GM21423 (cell line): ENCODE measurements around the gene SRSF4.
A peak's percentile ranks its signal among the peaks of the same experiment; 100 is the strongest.

Experiments
- ATAC-seq: cut with Tn5 transposase; IDR thresholded peaks from one replicate; pipeline ENCODE4 v1.9.1; 2021; ENCODE audit warnings: mild to moderate bottlenecking, moderate library complexity; ENCODE audit not compliant: unreplicated experiment

SRSF4 gene

GRCh38 chr1:29201595-29202051 is 19.9 kb upstream of the SRSF4 start:
- ATAC-seq = no peak

DNA sequence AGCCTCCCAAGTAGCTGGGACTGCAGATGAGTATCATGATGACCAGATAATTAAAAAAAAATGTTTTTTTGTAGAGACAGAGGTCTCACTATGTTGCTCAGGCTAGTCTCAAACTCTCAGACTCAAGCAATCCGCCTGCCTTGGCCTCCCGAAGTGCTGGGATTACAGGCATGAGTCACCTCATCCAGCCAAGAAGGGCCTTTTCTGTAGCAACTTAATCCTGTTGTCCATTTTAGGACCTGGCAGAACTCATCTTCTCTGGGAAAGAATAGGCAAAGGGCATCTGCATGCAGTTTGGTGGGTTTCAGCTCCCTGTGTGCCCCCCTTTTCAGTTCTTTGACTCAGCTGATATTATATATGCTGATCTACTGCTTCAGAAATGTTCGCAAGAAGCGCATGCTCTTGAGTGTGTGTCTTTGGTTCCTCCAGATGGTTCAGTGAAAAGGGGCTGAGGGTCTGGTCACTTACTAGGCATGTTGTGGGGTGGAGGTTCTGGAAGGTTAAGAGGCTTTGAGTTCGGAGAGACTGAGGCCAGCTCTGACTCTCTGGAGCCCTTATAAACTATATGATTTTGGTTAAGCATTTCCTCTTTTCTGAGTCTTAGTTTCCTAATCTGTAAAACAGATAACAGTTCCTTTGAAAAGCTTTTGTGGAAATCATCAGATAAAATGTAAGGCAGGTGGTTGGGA is 19.4 kb upstream of the SRSF4 start:
- no peak for ATAC-seq

DNA sequence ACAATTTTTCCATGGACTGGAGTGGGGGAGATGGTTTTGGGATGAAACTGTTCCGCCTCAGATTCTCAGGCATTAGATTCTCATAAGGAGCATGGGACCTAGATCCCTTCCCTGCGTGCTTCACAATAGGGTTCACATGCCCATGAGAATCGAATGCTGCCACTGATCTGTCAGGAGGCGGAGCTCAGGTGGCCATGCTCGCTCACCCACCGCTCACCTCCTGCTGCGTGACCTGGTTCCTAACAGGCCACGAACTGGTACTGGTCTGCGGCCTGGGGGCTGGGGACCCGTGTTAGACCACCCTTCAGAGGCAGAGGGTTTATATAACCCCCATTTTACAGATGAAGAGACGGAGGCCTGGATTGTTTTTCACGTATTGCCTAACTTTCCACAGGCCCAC is 16.3 kb upstream of the SRSF4 start:
- no peak for ATAC-seq

DNA sequence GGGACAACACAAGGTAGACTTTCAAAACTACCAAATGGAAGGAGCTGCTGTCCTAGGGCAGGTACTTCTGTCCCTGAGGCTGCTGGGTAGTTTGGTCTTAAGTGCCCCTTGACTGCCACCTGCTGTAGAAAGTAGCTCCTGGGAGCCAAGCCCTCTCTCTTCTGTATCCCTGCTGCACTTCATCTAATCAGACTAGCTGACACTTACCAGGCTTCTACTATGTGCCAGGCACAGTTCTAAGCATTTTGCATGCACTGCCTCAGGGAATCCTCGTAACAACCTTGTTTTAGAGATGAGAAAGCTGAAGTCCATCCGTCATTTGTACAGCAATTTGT is 15.9 kb upstream of the SRSF4 start:
- no peak for ATAC-seq

GRCh38 chr1:29196863-29197589 is 15.3 kb upstream of the SRSF4 start:
- no peak for ATAC-seq

DNA sequence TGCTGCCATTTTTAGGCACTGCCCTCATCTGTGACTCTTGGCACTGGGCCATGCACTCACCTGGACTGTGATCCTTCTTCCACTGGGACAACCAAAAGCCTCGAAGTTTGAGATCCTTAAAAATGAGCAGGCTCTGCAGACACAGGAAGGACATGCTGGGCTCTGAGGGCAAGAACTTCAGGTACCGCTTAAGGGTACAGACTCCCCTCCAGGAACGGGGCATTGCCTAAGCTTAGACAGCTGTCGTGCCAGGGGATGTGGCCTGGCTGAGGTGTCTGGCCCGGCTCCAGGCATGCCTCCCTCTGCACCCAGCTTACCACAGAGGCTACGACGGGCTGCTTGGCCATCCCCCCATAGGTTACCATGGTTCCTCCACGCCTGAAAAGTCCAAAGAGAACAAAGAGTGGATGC is 14.2 kb upstream of the SRSF4 start:
- ATAC-seq = no peak

GRCh38 chr1:29193879-29194455 is 12.3 kb upstream of the SRSF4 start:
- no peak for ATAC-seq

DNA sequence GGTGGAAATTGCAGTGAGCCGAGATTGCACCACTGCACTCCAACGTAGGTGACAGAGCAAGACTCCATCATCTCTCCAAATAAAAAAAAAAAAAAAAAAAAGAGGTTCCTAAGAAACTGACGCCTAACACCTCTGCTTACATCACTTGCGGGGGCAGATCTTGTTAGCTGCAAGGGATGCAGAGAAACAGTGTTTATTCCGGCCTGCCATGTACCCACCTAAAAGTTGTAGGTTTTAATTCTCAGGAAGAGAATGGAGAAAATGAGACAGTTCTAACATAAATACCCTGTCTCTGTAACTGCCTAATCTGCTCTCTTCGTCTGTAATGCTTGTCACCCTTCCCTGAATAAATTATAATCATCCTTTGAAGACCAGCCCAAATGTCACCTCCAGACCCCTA is 9.0 kb upstream of the SRSF4 start:
- no peak for ATAC-seq

GRCh38 chr1:29186707-29187106 is 5.0 kb upstream of the SRSF4 start:
- ATAC-seq = no peak

DNA sequence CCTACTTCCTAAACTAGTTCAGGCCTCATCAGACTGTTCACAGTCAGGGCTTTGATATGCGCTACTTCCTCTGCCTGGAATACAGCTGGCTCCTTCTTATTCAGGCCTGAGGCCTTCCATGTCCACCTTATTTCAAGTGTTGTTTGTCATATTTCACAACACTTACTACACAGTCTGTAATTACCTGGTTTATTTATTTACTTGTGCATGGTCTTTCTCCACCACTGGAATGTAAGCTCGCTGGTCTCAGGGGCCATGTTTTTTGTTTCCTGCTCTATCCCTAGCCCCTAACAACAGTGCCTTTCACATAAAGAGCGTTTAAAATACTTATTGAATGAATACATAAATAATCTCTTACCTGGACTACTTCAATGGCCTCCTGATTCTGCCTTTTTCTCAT is 4.6 kb upstream of the SRSF4 start:
- no peak for ATAC-seq

GRCh38 chr1:29183287-29183686 is 1.6 kb upstream of the SRSF4 start:
- no peak for ATAC-seq

- ATAC-seq = peak; percentile 1
Observed at GRCh38 chr1:29180497-29181412, 945 bp downstream of the SRSF4 start.

DNA sequence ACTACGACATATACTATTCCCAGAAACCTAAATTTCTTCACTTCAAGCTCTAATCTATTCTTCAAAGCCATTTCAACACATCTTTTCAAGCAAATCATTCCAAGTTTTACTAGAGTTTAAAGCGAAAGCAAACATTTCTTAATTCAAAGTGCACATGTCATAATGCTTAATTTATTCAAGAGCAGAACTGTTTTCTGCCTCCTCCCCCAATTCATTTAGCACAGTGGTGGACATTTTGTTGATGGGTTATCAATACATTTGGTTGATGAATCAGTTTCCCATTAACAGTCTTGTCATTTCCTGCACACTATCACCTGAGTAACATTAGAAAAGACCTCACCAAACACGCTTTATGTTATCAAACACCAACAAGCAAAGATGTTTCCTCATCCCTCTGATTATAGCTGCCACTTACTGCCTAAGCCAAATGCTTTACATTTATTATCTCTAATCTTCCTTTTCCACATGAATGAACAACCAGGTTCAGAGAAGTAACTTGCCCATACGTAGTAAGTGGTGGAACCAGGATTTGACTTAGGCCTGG is 2.0 kb downstream of the SRSF4 start:
- ATAC-seq = no peak

DNA sequence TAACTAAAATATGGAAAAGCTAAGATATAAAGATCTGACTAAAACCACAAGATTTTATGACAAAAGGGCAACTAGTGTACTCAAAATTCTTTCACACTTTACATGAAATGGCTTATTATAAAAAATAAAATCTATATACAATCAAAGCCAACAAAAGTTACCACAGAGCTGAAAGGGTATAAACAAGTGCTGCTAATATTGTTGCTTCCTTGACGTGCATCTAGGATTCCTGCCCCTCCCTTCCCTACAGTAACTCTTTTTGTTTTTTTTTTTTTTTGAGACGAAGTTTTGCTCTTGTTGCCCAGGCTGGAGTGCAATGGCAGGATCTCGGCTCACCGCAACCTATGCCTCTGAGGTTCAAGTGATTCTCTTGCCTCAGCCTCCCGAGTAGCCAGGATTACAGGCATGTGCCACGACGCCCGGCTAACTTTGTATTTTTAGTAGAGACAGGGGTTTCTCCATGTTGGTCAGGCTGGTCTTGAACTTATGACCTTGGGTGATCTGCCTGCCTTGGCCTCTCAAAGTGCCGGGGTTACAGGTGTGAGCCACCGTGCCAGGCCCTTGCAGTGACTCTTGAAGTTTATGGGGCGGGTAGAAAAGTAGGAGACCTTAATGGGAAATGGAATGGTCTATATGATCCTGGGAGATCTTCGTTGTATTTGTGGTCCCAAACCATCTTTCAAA is 4.5 kb downstream of the SRSF4 start:
- ATAC-seq = no peak

- ATAC-seq = no peak
Observed at GRCh38 chr1:29176576-29176975, 5.1 kb downstream of the SRSF4 start.

GRCh38 chr1:29172415-29172939 is 9.2 kb downstream of the SRSF4 start:
- ATAC-seq = no peak

DNA sequence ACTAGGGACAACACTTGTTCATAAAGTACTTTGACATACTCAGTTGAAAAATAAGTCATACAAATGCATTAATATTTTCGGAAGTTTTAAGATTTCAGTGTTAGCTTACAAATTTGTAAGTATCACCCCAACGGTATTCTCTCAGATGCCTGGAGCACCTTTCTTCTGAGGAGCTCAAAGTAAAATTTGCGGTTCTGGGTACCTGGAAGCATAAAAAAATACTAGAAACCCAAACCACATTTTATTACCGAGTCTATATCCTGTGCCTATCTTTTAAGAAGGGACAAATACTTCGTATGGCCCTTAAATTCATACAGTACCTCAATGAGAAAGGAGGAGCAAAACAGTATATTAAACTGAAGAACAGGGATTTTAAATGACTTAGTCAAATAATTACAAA is 10.2 kb downstream of the SRSF4 start:
- no peak for ATAC-seq

DNA sequence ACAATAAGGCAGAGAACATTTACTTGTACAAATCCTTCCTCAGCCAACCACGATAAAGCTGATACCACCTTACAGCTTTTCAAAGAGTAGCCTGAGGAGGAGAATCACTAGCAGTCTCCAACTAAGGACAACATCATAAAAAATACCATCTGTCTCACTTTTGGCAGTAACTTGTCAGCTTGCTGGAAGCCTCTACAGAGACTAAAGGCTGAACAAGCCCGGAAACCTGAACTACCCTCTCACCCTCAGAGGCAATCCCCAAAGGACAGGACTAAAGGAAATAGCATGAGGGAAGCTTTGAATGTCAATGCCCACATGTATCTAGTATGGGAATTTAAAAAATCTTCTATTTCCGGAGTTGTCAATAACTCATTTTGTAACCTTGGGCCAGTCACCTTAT is 10.6 kb downstream of the SRSF4 start:
- no peak for ATAC-seq

DNA sequence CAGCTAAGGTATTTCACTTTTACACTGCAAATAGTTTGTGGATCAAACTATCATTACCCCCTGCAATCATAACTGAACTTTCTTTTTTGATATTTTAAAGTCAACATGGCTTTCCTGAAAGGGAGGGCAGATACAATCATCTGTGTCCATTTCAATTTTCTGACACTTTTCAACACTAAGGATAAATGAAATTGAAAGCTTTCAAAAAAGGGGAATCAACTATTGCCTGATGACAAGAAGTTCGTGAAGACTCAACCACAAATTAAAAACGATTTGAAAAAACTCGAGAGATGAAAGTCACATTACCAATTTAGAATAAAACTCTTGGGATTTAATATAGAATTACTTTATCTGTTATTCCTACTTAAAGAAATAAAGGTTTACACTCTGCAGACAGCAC is 11.7 kb downstream of the SRSF4 start:
- ATAC-seq = no peak

DNA sequence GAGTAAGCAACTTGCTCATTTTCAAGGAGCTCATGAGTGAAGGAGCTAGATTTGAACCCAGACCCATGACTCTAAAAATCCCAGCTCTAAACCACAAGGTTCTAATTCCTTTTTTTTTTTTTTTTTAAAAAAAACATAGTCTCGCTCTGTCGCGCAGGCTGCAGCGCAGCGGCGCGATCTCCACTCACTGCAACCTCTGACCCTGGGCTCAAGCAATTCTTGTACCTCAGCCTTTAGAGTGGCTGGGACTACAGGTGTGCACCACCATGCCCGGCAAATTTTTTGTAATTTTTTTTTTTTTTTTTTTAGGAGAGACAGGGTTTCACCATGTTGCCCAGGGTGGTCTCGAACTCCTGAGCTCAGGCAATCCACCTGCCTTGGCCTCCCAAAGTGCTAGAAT is 13.8 kb downstream of the SRSF4 start:
- no peak for ATAC-seq
